ENCODE results near the gene SOCS3. TPM values are rescaled to one million over a fixed set of nuclear protein-coding genes. Genes with fewer than 3 reads are reported as not detected.

The SOCS3 gene
- total RNA-seq, 1 experiment from 2014 or later: 21.7 TPM

DNA sequence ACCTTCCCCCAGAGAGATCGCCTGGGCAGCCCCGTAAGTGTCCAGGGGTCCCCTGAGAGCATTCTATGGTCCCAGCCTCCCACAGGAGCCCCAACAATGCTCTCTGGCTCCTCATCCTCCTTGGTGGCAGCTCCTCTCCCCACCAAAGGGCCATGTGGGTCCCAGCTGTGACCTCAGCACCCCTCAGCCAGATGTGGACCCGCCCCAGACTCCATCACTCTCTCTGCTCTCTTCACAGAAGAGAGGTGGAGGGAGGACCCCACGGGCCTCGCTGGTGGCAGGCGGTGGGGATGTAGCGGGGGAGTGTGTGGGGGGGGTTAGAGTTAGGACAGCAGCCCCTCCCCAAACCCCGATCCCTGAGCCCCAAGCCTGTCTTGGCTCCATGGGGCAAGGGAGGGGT lies 41.0 kb downstream of the SOCS3 start:
- no TSS peak for BruUV-seq (replicated peaks)
- H3K36me3 ChIP-seq (ENCODE audit: low read depth): no peaks in the 10 kb centered on the region
- no peak for DNase-seq
- POLR2A ChIA-PET (ENCODE audit: unreplicated experiment): no interaction called here
- peaks cover 39% of the 10 kb centered on the region for H3K4me1 ChIP-seq (replicated peaks; ENCODE audit: insufficient read depth)
- CTCF ChIA-PET: no interaction called here
- no peaks in the 10 kb centered on the region for H4K20me1 ChIP-seq (ENCODE audit: insufficient read depth)
- no peak overlapping the region for H3K27ac ChIP-seq
- TF ChIP-seq, protein P1, sequence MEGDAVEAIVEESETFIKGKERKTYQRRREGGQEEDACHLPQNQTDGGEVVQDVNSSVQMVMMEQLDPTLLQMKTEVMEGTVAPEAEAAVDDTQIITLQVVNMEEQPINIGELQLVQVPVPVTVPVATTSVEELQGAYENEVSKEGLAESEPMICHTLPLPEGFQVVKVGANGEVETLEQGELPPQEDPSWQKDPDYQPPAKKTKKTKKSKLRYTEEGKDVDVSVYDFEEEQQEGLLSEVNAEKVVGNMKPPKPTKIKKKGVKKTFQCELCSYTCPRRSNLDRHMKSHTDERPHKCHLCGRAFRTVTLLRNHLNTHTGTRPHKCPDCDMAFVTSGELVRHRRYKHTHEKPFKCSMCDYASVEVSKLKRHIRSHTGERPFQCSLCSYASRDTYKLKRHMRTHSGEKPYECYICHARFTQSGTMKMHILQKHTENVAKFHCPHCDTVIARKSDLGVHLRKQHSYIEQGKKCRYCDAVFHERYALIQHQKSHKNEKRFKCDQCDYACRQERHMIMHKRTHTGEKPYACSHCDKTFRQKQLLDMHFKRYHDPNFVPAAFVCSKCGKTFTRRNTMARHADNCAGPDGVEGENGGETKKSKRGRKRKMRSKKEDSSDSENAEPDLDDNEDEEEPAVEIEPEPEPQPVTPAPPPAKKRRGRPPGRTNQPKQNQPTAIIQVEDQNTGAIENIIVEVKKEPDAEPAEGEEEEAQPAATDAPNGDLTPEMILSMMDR (conservative IDR thresholded peaks at IDR 0.05): no peak
- TF ChIP-seq EZH2 (IDR thresholded peaks at IDR 0.05; ENCODE audit: low read depth): no peak
- no peaks in the 10 kb centered on the region for H3K27me3 ChIP-seq (ENCODE audit: insufficient read depth, low read depth)
- no peaks in the 10 kb centered on the region for H3K9me2 ChIP-seq (ENCODE audit: insufficient read depth)
- 0 out of 2 replicates have a peak, but pooled peaks cover 3% of the 10 kb centered on the region for H3K79me2 ChIP-seq (ENCODE audit: low read depth)
- H2AFZ ChIP-seq: no peak overlapping the region
- intact Hi-C loops (cut with micrococcal nuclease; ENCODE audit: unreplicated experiment): loop anchor here (10.0 kb wide), 1 partner anchor 1584 kb away; the partner anchor contains the start of genes MFSD11 and SRSF2
- H3K4me2 ChIP-seq: no peak overlapping the region
- H3K9me3 ChIP-seq (ENCODE audit: insufficient read depth, low read depth): no peaks in the 10 kb centered on the region
- peaks cover 22% of the 10 kb centered on the region; the same call in 1 of the 2 replicates for H3F3A ChIP-seq (ENCODE audit: insufficient read depth, low read depth)
- no peak overlapping the region for H3K4me3 ChIP-seq

DNA sequence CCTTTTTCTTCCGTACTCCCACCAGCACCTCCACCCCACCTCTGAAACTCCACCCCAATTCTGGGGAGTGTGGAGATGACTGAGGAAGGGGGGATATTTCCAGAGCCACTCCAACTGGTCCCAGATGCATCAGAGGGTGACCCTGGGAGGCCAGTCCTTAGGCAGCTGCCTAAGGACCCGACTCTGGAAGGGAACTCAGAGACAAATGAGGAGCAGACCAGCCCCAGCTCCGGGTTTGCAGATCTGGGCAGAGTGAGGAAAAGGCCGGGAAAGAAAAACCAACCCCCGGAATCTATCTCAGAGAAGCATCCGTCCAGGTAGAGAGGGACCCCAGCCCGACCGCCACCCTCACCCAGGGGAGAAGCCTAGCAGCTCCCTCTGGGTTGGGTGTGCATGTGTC lies 41.5 kb downstream of the SOCS3 start:
- ChIA-PET POLR2A (ENCODE audit: unreplicated experiment) (no interaction called here), CTCF (interaction anchor here (0.7 to 1.3 kb wide), 2 partner anchors 11 to 42 kb away, joined by 5 read pairs; no protein-coding TSS in a partner anchor)
- no TSS peak for BruUV-seq (replicated peaks)
- H3K27ac ChIP-seq: no peak overlapping the region
- no peak for DNase-seq
- H3K79me2 ChIP-seq (ENCODE audit: low read depth): 0 out of 2 replicates have a peak, but pooled peaks cover 3% of the 10 kb centered on the region
- H3K9me3 ChIP-seq (ENCODE audit: insufficient read depth, low read depth): no peaks in the 10 kb centered on the region
- no peak overlapping the region for H3K4me2 ChIP-seq
- H4K20me1 ChIP-seq (ENCODE audit: insufficient read depth): no peaks in the 10 kb centered on the region
- peaks cover 39% of the 10 kb centered on the region for H3K4me1 ChIP-seq (replicated peaks; ENCODE audit: insufficient read depth)
- H3K27me3 ChIP-seq (ENCODE audit: insufficient read depth, low read depth): no peaks in the 10 kb centered on the region
- no peaks in the 10 kb centered on the region for H3K9me2 ChIP-seq (ENCODE audit: insufficient read depth)
- TF ChIP-seq, protein P1 (conservative IDR thresholded peaks at IDR 0.05): no peak
- no peak for TF ChIP-seq EZH2 (IDR thresholded peaks at IDR 0.05; ENCODE audit: low read depth)
- no peak overlapping the region for H2AFZ ChIP-seq
- intact Hi-C loops (cut with micrococcal nuclease; ENCODE audit: unreplicated experiment): loop anchor here (10.0 kb wide), 1 partner anchor 1584 kb away; the partner anchor contains the start of genes MFSD11 and SRSF2
- no peaks in the 10 kb centered on the region for H3K36me3 ChIP-seq (ENCODE audit: low read depth)
- no peak overlapping the region for H3K4me3 ChIP-seq
- peaks cover 22% of the 10 kb centered on the region; the same call in 1 of the 2 replicates for H3F3A ChIP-seq (ENCODE audit: insufficient read depth, low read depth)

DNA sequence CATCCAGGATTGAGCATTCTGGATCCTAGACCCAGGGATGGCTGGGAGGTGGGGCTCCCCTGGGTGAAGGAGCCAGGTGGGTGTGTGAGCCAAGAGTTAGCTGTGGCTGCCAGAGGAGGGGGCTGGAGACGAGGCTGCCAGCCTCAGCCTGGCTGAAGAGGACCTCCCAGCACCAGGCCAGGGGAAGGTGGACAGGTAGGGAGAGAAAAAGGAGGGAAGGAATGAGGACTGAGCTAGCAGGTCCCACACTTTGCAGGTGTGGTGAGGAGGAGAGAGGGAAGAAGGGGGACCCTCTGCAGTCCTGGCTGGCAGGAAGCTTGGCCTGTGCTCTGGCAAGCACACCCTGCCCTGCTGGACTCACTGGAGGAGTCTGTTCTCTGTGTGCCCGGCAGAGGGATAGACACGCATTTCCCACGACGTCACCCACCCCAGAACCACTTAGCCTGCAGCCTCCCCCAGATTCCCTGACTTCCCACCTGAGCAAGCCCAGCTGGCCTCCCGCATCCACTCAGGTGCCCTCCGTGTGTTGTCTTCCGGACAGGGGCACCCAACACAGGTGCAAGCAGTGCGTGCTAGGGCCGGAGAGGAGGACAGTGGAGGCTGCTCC lies 42.0 kb downstream of the SOCS3 start:
- no peak for TF ChIP-seq EZH2 (IDR thresholded peaks at IDR 0.05; ENCODE audit: low read depth)
- TF ChIP-seq, protein P1 (conservative IDR thresholded peaks at IDR 0.05): no peak
- H4K20me1 ChIP-seq (ENCODE audit: insufficient read depth): no peaks in the 10 kb centered on the region
- H3K4me1 ChIP-seq (replicated peaks; ENCODE audit: insufficient read depth): peaks cover 39% of the 10 kb centered on the region
- no peak overlapping the region for H2AFZ ChIP-seq
- peaks cover 22% of the 10 kb centered on the region; the same call in 1 of the 2 replicates for H3F3A ChIP-seq (ENCODE audit: insufficient read depth, low read depth)
- intact Hi-C loops (cut with micrococcal nuclease; ENCODE audit: unreplicated experiment): loop anchor here (1.0 to 10.0 kb wide), 3 partner anchors 16 to 1583 kb away; partner anchors contain the start of genes MFSD11, SOCS3 and SRSF2
- no peak overlapping the region for H3K4me3 ChIP-seq
- H3K79me2 ChIP-seq (ENCODE audit: low read depth): 0 out of 2 replicates have a peak, but pooled peaks cover 3% of the 10 kb centered on the region
- H3K4me2 ChIP-seq: peak overlapping the region; percentile 88
- H3K9me3 ChIP-seq (ENCODE audit: insufficient read depth, low read depth): no peaks in the 10 kb centered on the region
- no peaks in the 10 kb centered on the region for H3K36me3 ChIP-seq (ENCODE audit: low read depth)
- no TSS peak for BruUV-seq (replicated peaks)
- no peaks in the 10 kb centered on the region for H3K27me3 ChIP-seq (ENCODE audit: insufficient read depth, low read depth)
- POLR2A ChIA-PET (ENCODE audit: unreplicated experiment): interaction anchor here (0.5 to 1.1 kb wide), 2 partner anchors 25 to 43 kb away, joined by 3 to 5 read pairs; no protein-coding TSS in a partner anchor
- no peak overlapping the region for H3K27ac ChIP-seq
- no peak for DNase-seq
- no peaks in the 10 kb centered on the region for H3K9me2 ChIP-seq (ENCODE audit: insufficient read depth)
- CTCF ChIA-PET: interaction anchor here (0.7 to 1.3 kb wide), 3 partner anchors 11 to 174 kb away, joined by 5 to 16 read pairs (median 5); no protein-coding TSS in a partner anchor
